Measurements from ENCODE around the gene PLPPR4. TPM values are rescaled to one million over a fixed set of nuclear protein-coding genes. Genes with fewer than 3 reads are reported as not detected.

Gene PLPPR4
- total RNA-seq, 1 donor from 2014 or later, result 7.2 TPM

DNA sequence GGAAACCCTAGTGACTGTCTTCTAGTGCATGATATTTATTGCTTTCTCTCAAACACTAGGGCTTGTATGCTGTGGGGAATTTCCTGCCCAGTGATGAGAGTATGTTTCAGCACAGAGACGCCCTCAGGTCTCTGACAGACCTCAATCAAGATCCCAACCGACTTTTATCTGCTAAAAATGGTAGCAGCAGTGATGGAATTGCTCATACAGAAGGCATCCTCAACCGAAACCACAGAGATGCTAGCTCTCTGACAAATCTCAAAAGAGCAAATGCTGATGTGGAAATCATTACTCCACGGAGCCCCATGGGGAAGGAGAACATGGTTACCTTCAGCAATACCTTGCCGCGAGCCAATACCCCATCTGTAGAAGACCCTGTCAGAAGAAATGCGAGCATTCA lies 41.3 kb downstream of the PLPPR4 start:
- no peak overlapping the region for H3K4me3 ChIP-seq
- intact Hi-C loops (cut with DNase I), result no loop called here
- H3K9me3 ChIP-seq, result no peaks in the 10 kb centered on the region
- no peak overlapping the region for H3K27ac ChIP-seq
- no peaks in the 10 kb centered on the region for H3K4me1 ChIP-seq
- DNase-seq (ENCODE audit: low spot score in 2 of 2), result no peak
- TF ChIP-seq CTCF (IDR thresholded peaks at IDR 0.05), result no peak
- no peaks in the 10 kb centered on the region for H3K36me3 ChIP-seq
- no peaks in the 10 kb centered on the region for H3K27me3 ChIP-seq

- TF ChIP-seq CTCF (IDR thresholded peaks at IDR 0.05), result no peak
- DNase-seq (ENCODE audit: low spot score in 2 of 2), result no peak
- no peak overlapping the region for H3K27ac ChIP-seq
- no peaks in the 10 kb centered on the region for H3K36me3 ChIP-seq
- no peaks in the 10 kb centered on the region for H3K9me3 ChIP-seq
- H3K27me3 ChIP-seq, result no peaks in the 10 kb centered on the region
- intact Hi-C loops (cut with DNase I), result no loop called here
- no peak overlapping the region for H3K4me3 ChIP-seq
- H3K4me1 ChIP-seq, result no peaks in the 10 kb centered on the region
Measured at GRCh38 chr1:99306056-99306455, 41.8 kb downstream of the PLPPR4 start.

- no peak for DNase-seq (ENCODE audit: low spot score in 2 of 2)
- H3K36me3 ChIP-seq, result no peaks in the 10 kb centered on the region
- H3K9me3 ChIP-seq, result no peaks in the 10 kb centered on the region
- no peak for TF ChIP-seq CTCF (IDR thresholded peaks at IDR 0.05)
- no peaks in the 10 kb centered on the region for H3K27me3 ChIP-seq
- no peaks in the 10 kb centered on the region for H3K4me1 ChIP-seq
- H3K4me3 ChIP-seq, result no peak overlapping the region
- no peak overlapping the region for H3K27ac ChIP-seq
- intact Hi-C loops (cut with DNase I), result no loop called here
Measured at GRCh38 chr1:99306644-99307043, 42.4 kb downstream of the PLPPR4 start.

DNA sequence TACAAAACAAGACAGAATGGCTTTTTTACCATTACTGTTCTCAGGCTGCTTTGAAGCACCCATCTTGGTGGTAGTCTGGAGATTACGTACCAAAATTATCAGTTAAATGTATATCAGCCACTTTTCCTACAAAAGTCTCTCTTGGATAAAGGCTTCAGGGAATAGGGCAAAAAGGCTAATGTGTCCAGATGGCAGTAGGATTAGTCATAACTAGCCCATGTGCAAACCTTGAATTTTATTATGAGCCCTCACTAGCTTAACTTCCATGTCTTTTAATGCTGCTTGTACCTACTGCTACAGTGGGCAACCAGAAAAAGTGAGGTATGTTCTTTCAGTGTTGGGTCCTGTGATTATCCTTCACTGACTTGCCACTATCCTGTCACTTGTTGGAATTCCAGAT lies 51.0 kb downstream of the PLPPR4 start:
- Histone ChIP-seq H3K4me1 (no peaks in the 10 kb centered on the region), H3K4me3 (no peak overlapping the region), H3K27me3 (no peaks in the 10 kb centered on the region), H3K27ac (no peak overlapping the region), H3K36me3 (no peaks in the 10 kb centered on the region), H3K9me3 (no peaks in the 10 kb centered on the region)
- no peak for TF ChIP-seq CTCF (IDR thresholded peaks at IDR 0.05)
- no peak for DNase-seq (ENCODE audit: low spot score in 2 of 2)
- intact Hi-C loops (cut with DNase I), result no loop called here

DNA sequence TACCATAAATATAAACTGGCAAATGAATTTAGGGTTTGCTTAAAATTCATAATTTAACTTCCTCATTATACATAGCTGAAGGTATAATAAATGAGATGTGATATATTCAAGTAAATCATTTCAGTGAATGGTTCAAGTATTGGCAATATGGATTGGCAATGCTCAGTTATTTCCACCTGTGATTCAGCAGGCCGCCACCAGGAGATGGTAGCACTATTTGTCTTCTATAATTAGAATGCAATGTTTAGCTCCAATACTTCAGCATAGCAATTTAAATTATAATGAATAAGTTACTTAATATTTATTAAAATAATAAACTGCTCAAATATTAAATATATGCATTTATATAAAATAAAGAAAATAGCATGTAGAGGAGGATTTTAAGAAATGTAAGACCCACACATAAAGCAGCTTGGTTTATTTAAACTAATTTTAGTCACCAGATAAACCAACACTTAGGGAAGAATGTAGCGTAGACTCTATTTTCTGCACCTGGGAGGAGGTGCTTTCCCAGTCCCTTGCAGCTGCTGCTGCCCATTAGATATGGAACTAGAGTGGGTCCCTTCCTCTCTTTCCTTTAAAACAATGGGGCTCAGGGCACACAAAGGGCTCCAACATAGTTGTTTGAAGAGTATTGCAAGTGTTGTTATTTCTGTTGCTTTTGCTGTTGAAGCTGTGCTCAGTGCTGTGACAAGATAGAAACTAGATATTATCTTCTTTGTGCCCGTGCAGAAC lies 62.1 kb downstream of the PLPPR4 start:
- no peaks in the 10 kb centered on the region for H3K27me3 ChIP-seq
- H3K4me1 ChIP-seq, result no peaks in the 10 kb centered on the region
- no peaks in the 10 kb centered on the region for H3K36me3 ChIP-seq
- intact Hi-C loops (cut with DNase I), result no loop called here
- no peaks in the 10 kb centered on the region for H3K9me3 ChIP-seq
- H3K27ac ChIP-seq, result no peak overlapping the region
- TF ChIP-seq CTCF (IDR thresholded peaks at IDR 0.05), result no peak
- no peak overlapping the region for H3K4me3 ChIP-seq
- DNase-seq (ENCODE audit: low spot score in 2 of 2), result no peak

DNA sequence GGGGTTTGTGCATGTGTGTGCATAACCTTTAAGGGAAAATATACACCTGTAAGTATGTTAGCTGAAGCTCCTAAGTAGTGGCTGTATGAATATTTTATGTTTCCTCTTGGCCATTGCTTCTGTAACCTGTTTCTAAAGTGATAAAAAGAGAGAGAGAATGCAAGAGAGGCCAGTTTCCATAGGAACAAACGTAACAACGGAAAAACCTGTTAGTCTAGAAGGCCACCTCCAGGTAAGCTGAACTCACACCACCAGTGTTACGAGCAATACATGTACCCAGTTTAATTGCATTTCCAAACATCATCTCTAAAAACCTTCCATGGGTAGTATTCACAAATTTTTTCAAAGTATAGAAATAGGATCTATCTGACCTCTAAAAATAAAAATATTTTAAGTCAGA lies 63.1 kb downstream of the PLPPR4 start:
- H3K4me3 ChIP-seq, result no peak overlapping the region
- DNase-seq (ENCODE audit: low spot score in 2 of 2), result no peak
- intact Hi-C loops (cut with DNase I), result no loop called here
- no peak for TF ChIP-seq CTCF (IDR thresholded peaks at IDR 0.05)
- no peaks in the 10 kb centered on the region for H3K4me1 ChIP-seq
- H3K27ac ChIP-seq, result no peak overlapping the region
- H3K9me3 ChIP-seq, result no peaks in the 10 kb centered on the region
- no peaks in the 10 kb centered on the region for H3K27me3 ChIP-seq
- H3K36me3 ChIP-seq, result no peaks in the 10 kb centered on the region

Measured in ascending aorta (tissue), 2 donors.